ENCODE results near the gene FREM2.
A peak's percentile ranks its signal among the peaks of the same experiment; 100 is the strongest.

The FREM2 gene

GRCh38 chr13:38690231-38690630 lies 3.4 kb downstream of the FREM2 start:
- Histone ChIP-seq H3K27ac (ENCODE audit: low read length) (no peak overlapping the region), H3K4me1 (ENCODE audit: insufficient read depth, low read length) (peaks cover 10% of the 10 kb centered on the region; the same call in 1 of the 2 replicates), H3K9me3 (ENCODE audit: insufficient read depth, low read depth, low read length) (0 out of 2 replicates have a peak, but pooled peaks cover 3% of the 10 kb centered on the region), H3K27me3 (ENCODE audit: insufficient read depth, low read length) (peaks cover 20% of the 10 kb centered on the region), H3K9ac (ENCODE audit: low read depth, low read length) (no peak overlapping the region), H3K4me3 (ENCODE audit: low read length) (no peak overlapping the region), H3K36me3 (ENCODE audit: insufficient read depth, low read depth, low read length) (peaks cover 38% of the 10 kb centered on the region)

GRCh38 chr13:38693168-38693567 lies 6.3 kb downstream of the FREM2 start:
- Histone ChIP-seq H3K4me3 (ENCODE audit: low read length) (peak overlapping the region; percentile 37; the same call in 1 of the 2 replicates), H3K27ac (ENCODE audit: low read length) (no peak overlapping the region), H3K27me3 (ENCODE audit: insufficient read depth, low read length) (peaks cover 14% of the 10 kb centered on the region), H3K4me1 (ENCODE audit: insufficient read depth, low read length) (peaks cover 2% of the 10 kb centered on the region; the same call in 1 of the 2 replicates), H3K9ac (ENCODE audit: low read depth, low read length) (no peak overlapping the region), H3K9me3 (ENCODE audit: insufficient read depth, low read depth, low read length) (0 out of 2 replicates have a peak, but pooled peaks cover 3% of the 10 kb centered on the region), H3K36me3 (ENCODE audit: insufficient read depth, low read depth, low read length) (peaks cover 42% of the 10 kb centered on the region)

DNA sequence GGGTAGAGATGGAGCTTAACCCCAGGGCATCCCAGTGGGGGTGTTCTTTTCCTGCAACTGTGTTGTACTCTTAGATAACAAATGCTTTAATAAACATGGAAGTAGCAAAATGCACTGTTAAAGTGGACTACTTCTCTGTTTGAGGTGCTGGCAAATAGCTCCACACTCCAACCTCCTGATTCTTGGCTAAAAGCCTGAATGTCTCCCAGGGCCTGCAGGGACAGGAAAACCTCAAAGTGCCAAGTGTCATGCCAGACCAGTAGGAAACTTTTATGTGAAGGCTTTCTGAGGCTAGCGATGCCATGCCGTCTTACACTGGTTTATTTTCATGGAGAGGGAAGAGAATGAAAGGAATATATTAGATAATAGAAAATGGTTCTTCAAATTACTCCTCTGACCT lies 6.8 kb downstream of the FREM2 start:
- peaks cover 46% of the 10 kb centered on the region for H3K36me3 ChIP-seq (ENCODE audit: insufficient read depth, low read depth, low read length)
- H3K27ac ChIP-seq (ENCODE audit: low read length), result no peak overlapping the region
- H3K4me3 ChIP-seq (ENCODE audit: low read length), result peak overlapping the region; percentile 37; the same call in 1 of the 2 replicates

GRCh38 chr13:38697197-38697596 lies 10.3 kb downstream of the FREM2 start:
- Histone ChIP-seq H3K36me3 (ENCODE audit: insufficient read depth, low read depth, low read length) (peaks cover 19% of the 10 kb centered on the region), H3K4me1 (ENCODE audit: insufficient read depth, low read length) (peaks cover 9% of the 10 kb centered on the region; the same call in 1 of the 2 replicates), H3K4me3 (ENCODE audit: low read length) (no peak overlapping the region), H3K27ac (ENCODE audit: low read length) (no peak overlapping the region), H3K9ac (ENCODE audit: low read depth, low read length) (no peak overlapping the region), H3K9me3 (ENCODE audit: insufficient read depth, low read depth, low read length) (no peaks in the 10 kb centered on the region), H3K27me3 (ENCODE audit: insufficient read depth, low read length) (no peaks in the 10 kb centered on the region)

More for the DNA sequence above, 6.8 kb downstream of the FREM2 start:
- H3K9ac ChIP-seq (ENCODE audit: low read depth, low read length), result no peak overlapping the region
- H3K27me3 ChIP-seq (ENCODE audit: insufficient read depth, low read length), result peaks cover 10% of the 10 kb centered on the region
- H3K4me1 ChIP-seq (ENCODE audit: insufficient read depth, low read length), result no peaks in the 10 kb centered on the region
- 0 out of 2 replicates have a peak, but pooled peaks cover 3% of the 10 kb centered on the region for H3K9me3 ChIP-seq (ENCODE audit: insufficient read depth, low read depth, low read length)

DNA sequence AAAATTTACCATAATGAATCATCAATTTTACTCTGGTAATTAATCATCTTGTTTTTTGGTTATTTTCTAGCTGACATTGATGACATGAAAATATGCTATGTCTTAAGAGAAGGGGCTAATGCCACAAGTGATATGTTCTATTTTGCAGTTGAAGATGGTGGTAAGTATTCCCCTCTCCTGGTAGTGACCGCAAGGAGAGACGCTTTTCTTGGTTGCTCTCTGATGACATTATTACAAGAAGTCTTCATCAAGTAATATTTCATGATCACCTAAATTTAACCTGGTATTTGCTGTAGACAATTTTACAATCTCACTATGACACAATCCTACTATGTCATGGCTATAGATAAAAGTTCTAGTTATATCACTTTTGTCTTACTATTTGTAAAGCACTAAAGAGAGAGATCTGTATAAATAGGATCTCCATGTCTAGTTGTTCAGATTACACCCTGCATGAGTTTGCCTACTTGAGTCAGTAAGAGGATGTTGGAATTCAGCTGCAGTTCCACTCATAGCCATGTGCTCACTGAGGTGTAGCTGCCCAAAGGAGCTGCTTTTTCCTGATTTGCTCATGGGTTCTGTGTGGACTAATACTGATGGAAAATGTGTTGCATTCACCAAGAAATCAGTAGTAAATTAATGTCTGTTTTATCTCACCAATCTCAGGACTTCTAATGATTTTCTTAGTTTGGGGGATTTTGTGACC lies 10.9 kb downstream of the FREM2 start:
- Histone ChIP-seq H3K9ac (ENCODE audit: low read depth, low read length) (no peak overlapping the region), H3K4me1 (ENCODE audit: insufficient read depth, low read length) (peaks cover 9% of the 10 kb centered on the region; the same call in 1 of the 2 replicates), H3K27ac (ENCODE audit: low read length) (no peak overlapping the region), H3K4me3 (ENCODE audit: low read length) (no peak overlapping the region), H3K27me3 (ENCODE audit: insufficient read depth, low read length) (no peaks in the 10 kb centered on the region), H3K36me3 (ENCODE audit: insufficient read depth, low read depth, low read length) (peaks cover 16% of the 10 kb centered on the region), H3K9me3 (ENCODE audit: insufficient read depth, low read depth, low read length) (no peaks in the 10 kb centered on the region)

DNA sequence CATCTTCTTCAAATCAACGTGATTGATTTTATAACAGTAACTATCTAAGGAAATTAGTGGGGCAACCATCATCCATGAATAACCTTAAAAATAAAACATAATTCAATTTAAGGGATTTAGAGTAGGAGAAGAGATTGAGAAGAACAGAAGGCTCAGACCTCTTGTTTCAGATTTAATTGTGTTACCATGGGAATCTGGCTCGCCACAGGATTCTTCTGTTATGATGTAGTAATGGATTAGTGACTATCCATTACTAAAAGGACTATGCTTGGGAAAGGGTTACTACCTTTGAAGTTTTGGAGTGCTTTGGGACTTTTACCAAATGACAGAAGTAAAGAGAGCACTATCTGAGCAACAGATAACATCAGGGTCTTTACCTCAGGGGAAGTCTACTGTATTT lies 13.2 kb downstream of the FREM2 start:
- Histone ChIP-seq H3K27me3 (ENCODE audit: insufficient read depth, low read length) (no peaks in the 10 kb centered on the region), H3K27ac (ENCODE audit: low read length) (no peak overlapping the region), H3K9me3 (ENCODE audit: insufficient read depth, low read depth, low read length) (no peaks in the 10 kb centered on the region), H3K4me1 (ENCODE audit: insufficient read depth, low read length) (peaks cover 9% of the 10 kb centered on the region; the same call in 1 of the 2 replicates), H3K4me3 (ENCODE audit: low read length) (no peak overlapping the region), H3K9ac (ENCODE audit: low read depth, low read length) (no peak overlapping the region), H3K36me3 (ENCODE audit: insufficient read depth, low read depth, low read length) (peaks cover 16% of the 10 kb centered on the region)

- Histone ChIP-seq H3K36me3 (ENCODE audit: insufficient read depth, low read depth, low read length) (peaks cover 14% of the 10 kb centered on the region), H3K9ac (ENCODE audit: low read depth, low read length) (no peak overlapping the region), H3K4me3 (ENCODE audit: low read length) (no peak overlapping the region), H3K9me3 (ENCODE audit: insufficient read depth, low read depth, low read length) (no peaks in the 10 kb centered on the region), H3K27me3 (ENCODE audit: insufficient read depth, low read length) (no peaks in the 10 kb centered on the region), H3K4me1 (ENCODE audit: insufficient read depth, low read length) (peaks cover 9% of the 10 kb centered on the region; the same call in 1 of the 2 replicates), H3K27ac (ENCODE audit: low read length) (no peak overlapping the region)
Measured at GRCh38 chr13:38702669-38703068, 15.8 kb downstream of the FREM2 start.

DNA sequence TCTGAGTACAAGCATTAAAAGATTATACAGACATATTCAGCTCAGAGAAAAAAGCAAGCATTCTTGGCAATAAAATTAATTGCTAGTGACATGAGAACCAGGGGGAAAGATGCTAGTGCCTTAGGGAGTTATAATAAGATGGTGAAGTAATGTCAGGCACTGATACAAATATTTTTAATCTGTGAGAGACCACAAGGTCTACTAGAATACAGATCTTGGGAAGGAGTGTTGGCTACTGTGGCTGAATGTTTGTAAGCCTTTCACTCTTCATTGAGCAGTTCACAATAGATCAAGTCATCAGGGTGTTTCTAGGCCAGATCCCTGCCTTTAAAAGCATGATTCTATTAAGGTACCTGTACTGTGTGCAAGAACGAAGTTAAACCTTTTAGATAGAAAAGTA lies 16.4 kb downstream of the FREM2 start:
- no peak overlapping the region for H3K4me3 ChIP-seq (ENCODE audit: low read length)
- no peaks in the 10 kb centered on the region for H3K9me3 ChIP-seq (ENCODE audit: insufficient read depth, low read depth, low read length)
- H3K27ac ChIP-seq (ENCODE audit: low read length), result no peak overlapping the region
- peaks cover 11% of the 10 kb centered on the region for H3K36me3 ChIP-seq (ENCODE audit: insufficient read depth, low read depth, low read length)
- peaks cover 9% of the 10 kb centered on the region; the same call in 1 of the 2 replicates for H3K4me1 ChIP-seq (ENCODE audit: insufficient read depth, low read length)
- H3K9ac ChIP-seq (ENCODE audit: low read depth, low read length), result no peak overlapping the region
- no peaks in the 10 kb centered on the region for H3K27me3 ChIP-seq (ENCODE audit: insufficient read depth, low read length)

DNA sequence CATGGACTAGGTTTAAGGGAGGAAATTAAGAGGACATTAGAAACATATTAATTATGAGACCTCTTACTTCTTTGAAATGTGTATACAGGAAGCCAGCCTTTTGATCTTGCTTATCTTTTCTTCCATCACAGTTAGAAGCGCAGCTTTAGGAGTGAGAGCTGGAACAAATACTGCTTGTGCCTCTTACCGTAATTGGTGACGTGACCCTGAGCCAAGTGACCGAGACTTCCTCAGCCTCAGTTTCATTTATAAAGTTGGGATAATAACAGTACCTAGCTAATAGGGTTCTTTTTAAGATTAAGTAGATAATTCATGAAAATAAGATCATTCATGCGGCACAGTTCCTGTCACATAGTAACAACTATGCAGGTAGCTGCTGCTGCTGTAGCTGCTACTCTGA lies 18.5 kb downstream of the FREM2 start:
- Histone ChIP-seq H3K27ac (ENCODE audit: low read length) (no peak overlapping the region), H3K9me3 (ENCODE audit: insufficient read depth, low read depth, low read length) (no peaks in the 10 kb centered on the region), H3K27me3 (ENCODE audit: insufficient read depth, low read length) (no peaks in the 10 kb centered on the region), H3K4me3 (ENCODE audit: low read length) (no peak overlapping the region), H3K36me3 (ENCODE audit: insufficient read depth, low read depth, low read length) (no peaks in the 10 kb centered on the region; the same call in 1 of the 2 replicates), H3K9ac (ENCODE audit: low read depth, low read length) (no peak overlapping the region), H3K4me1 (ENCODE audit: insufficient read depth, low read length) (peaks cover 9% of the 10 kb centered on the region; the same call in 1 of the 2 replicates)

DNA sequence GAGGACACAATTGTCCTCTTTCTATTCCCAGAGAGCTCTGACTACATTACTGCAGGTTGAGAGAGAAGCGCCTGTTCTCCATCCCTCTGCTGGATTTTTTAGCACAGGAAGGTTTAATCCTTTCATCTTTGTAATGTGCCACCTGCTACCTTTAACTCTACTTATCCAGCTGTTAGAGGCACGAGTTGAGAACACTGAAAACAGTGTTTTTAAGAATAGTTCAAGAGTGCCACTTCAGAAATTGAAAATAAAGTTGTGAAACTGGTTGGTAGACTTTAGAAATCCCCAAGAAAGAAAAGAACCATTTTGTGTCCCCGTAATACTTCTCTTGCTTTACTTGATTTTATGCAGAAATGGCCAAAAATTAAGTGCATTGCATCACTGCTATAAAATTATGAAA lies 20.6 kb downstream of the FREM2 start:
- no peak overlapping the region for H3K27ac ChIP-seq (ENCODE audit: low read length)
- no peaks in the 10 kb centered on the region for H3K9me3 ChIP-seq (ENCODE audit: insufficient read depth, low read depth, low read length)
- no peaks in the 10 kb centered on the region for H3K4me1 ChIP-seq (ENCODE audit: insufficient read depth, low read length)
- H3K9ac ChIP-seq (ENCODE audit: low read depth, low read length), result no peak overlapping the region
- no peaks in the 10 kb centered on the region for H3K36me3 ChIP-seq (ENCODE audit: insufficient read depth, low read depth, low read length)
- no peak overlapping the region for H3K4me3 ChIP-seq (ENCODE audit: low read length)
- no peaks in the 10 kb centered on the region for H3K27me3 ChIP-seq (ENCODE audit: insufficient read depth, low read length)

DNA sequence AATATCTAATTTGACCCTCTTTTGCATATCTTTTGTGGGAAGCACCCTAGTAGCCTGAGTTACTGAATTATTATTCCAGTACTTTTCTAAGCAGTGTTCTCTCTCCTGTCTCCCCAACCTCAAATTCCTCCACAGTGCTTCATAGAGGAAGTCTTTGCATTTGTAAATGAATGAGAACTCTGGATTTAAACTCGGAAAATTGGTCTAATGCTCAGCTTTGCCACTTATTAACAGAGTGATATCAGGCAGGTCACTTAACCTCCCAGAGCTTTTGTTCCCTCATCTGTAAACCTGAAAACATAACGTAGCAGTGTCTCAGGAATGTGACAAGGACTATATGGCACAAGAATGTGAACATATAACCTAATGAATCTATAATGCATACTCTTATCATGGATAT lies 26.2 kb downstream of the FREM2 start:
- no peak overlapping the region for H3K4me3 ChIP-seq (ENCODE audit: low read length)
- H3K27ac ChIP-seq (ENCODE audit: low read length), result no peak overlapping the region
- no peaks in the 10 kb centered on the region; the same call in 1 of the 2 replicates for H3K4me1 ChIP-seq (ENCODE audit: insufficient read depth, low read length)

GRCh38 chr13:38718374-38718773 lies 31.5 kb downstream of the FREM2 start:
- no peaks in the 10 kb centered on the region for H3K9me3 ChIP-seq (ENCODE audit: insufficient read depth, low read depth, low read length)
- no peaks in the 10 kb centered on the region for H3K4me1 ChIP-seq (ENCODE audit: insufficient read depth, low read length)
- H3K9ac ChIP-seq (ENCODE audit: low read depth, low read length), result no peak overlapping the region
- H3K4me3 ChIP-seq (ENCODE audit: low read length), result no peak overlapping the region
- H3K27ac ChIP-seq (ENCODE audit: low read length), result no peak overlapping the region
- no peaks in the 10 kb centered on the region for H3K27me3 ChIP-seq (ENCODE audit: insufficient read depth, low read length)
- no peaks in the 10 kb centered on the region for H3K36me3 ChIP-seq (ENCODE audit: insufficient read depth, low read depth, low read length)

More for the DNA sequence above, 26.2 kb downstream of the FREM2 start:
- no peaks in the 10 kb centered on the region for H3K36me3 ChIP-seq (ENCODE audit: insufficient read depth, low read depth, low read length)
- H3K9ac ChIP-seq (ENCODE audit: low read depth, low read length), result no peak overlapping the region
- no peaks in the 10 kb centered on the region for H3K27me3 ChIP-seq (ENCODE audit: insufficient read depth, low read length)
- no peaks in the 10 kb centered on the region for H3K9me3 ChIP-seq (ENCODE audit: insufficient read depth, low read depth, low read length)

All from iPS-20b (cell line).